ENCODE measurements around the gene VSTM2L. TPM values are rescaled to one million over a fixed set of nuclear protein-coding genes. Genes with fewer than 3 reads are reported as not detected.

Gene VSTM2L
- total RNA-seq, 1 experiment from 2014 or later = 0.71 TPM

DNA sequence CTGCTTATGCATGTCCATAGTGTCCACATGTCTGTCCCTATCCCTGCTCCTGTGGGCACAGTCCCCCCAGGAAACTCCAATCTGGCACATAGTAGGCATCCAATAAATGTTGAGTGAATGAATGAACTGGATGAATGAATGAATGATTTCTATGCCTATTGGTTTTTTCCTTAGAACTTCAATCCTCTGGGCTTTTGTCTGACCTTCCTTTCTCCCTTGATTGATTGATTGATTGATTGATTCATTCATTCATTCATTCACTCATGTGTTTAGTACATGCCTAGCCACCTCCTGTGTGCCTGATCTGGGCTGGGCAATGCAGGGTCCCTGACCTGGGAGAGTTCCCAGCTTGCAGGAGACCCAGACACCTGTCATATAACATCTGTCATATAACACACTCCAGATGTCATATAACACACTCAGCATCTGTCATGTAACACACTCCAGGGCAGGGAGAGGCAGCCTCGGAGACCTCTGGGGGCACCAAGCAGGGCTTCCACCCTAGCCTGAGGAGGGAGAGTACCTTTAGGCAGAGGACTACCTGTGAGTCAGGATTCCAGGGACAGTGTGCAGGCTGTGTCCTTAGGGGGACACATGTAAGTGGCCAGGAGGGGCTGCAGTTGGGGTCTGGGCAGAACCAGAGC lies 17.9 kb downstream of the VSTM2L start:
- Mint-ChIP-seq H3K27ac (ENCODE audit: unreplicated experiment) (no peak overlapping the region), H3K27me3 (ENCODE audit: unreplicated experiment) (peaks cover 88% of the 10 kb centered on the region), H3K9me3 (ENCODE audit: low read depth, unreplicated experiment) (no peaks in the 10 kb centered on the region), H3K4me3 (ENCODE audit: low read depth, unreplicated experiment) (no peak overlapping the region), H3K4me1 (ENCODE audit: low read depth, unreplicated experiment) (no peaks in the 10 kb centered on the region), H3K36me3 (ENCODE audit: insufficient read depth, unreplicated experiment) (no peaks in the 10 kb centered on the region)
- TF ChIP-seq, protein P1, sequence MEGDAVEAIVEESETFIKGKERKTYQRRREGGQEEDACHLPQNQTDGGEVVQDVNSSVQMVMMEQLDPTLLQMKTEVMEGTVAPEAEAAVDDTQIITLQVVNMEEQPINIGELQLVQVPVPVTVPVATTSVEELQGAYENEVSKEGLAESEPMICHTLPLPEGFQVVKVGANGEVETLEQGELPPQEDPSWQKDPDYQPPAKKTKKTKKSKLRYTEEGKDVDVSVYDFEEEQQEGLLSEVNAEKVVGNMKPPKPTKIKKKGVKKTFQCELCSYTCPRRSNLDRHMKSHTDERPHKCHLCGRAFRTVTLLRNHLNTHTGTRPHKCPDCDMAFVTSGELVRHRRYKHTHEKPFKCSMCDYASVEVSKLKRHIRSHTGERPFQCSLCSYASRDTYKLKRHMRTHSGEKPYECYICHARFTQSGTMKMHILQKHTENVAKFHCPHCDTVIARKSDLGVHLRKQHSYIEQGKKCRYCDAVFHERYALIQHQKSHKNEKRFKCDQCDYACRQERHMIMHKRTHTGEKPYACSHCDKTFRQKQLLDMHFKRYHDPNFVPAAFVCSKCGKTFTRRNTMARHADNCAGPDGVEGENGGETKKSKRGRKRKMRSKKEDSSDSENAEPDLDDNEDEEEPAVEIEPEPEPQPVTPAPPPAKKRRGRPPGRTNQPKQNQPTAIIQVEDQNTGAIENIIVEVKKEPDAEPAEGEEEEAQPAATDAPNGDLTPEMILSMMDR (IDR thresholded peaks at IDR 0.05; ENCODE audit: unreplicated experiment) = no peak
- no TSS peak for BruUV-seq (replicated peaks)
- DNase-seq = no peak
- CTCF ChIA-PET = no interaction called here
- intact Hi-C loops (cut with micrococcal nuclease; ENCODE audit: unreplicated experiment) = no loop called here

DNA sequence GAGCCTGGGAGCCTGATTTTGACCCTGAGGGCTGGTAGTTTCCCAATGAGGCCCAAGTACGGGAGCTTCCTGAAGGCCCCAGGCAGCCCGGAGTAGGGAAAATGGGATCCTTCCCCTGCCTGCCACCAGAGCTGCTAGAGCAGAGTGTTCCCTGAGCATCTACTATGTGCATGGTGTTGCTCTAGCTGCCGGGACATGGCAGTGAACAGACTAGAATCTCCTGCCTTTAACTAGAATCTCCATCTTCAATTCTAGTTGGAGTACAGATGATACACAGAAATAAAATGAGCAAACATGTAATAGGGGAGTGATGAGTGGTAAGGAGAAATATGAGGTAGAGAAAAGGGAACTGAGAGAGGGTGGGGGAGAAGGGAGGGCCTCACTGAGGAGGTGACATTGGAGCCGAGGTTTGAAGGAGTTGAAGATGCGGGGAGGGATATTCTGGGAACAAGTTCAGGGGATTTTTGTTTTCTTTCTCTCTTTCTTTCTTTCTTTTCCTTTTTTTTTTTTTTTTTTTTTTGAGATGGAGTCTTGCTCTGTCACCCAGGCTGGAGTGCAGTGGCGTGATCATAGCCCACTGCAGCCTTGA lies 18.5 kb downstream of the VSTM2L start:
- intact Hi-C loops (cut with micrococcal nuclease; ENCODE audit: unreplicated experiment) = no loop called here
- TF ChIP-seq, protein P1 (IDR thresholded peaks at IDR 0.05; ENCODE audit: unreplicated experiment) = no peak
- no TSS peak for BruUV-seq (replicated peaks)
- Mint-ChIP-seq H3K27me3 (ENCODE audit: unreplicated experiment) (peaks cover 82% of the 10 kb centered on the region), H3K4me3 (ENCODE audit: low read depth, unreplicated experiment) (no peak overlapping the region), H3K27ac (ENCODE audit: unreplicated experiment) (no peak overlapping the region), H3K9me3 (ENCODE audit: low read depth, unreplicated experiment) (no peaks in the 10 kb centered on the region), H3K4me1 (ENCODE audit: low read depth, unreplicated experiment) (no peaks in the 10 kb centered on the region), H3K36me3 (ENCODE audit: insufficient read depth, unreplicated experiment) (no peaks in the 10 kb centered on the region)
- DNase-seq = no peak
- CTCF ChIA-PET = no interaction called here

DNA sequence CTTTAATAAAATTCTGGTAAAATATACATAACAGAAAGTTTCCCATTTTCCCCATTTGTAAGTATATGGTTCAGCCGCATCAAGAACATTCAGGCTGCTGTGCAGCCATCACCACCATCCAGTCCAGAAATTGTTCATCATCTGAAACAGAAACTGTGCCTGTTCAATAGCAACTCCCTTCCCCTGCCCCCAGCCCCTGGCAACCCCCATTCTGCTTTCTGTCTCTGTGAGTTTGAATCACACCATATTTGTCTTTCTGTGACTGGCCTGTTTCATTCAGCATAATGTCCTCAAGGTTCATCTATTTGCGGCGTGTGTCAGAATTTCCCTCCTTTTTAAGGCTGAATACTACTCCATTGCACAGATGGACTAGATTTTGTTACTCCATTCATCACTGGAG lies 19.1 kb downstream of the VSTM2L start:
- TF ChIP-seq, protein P1 (IDR thresholded peaks at IDR 0.05; ENCODE audit: unreplicated experiment) = no peak
- intact Hi-C loops (cut with micrococcal nuclease; ENCODE audit: unreplicated experiment) = no loop called here
- no peak overlapping the region for H3K27ac Mint-ChIP-seq (ENCODE audit: unreplicated experiment)
- peaks cover 77% of the 10 kb centered on the region for H3K27me3 Mint-ChIP-seq (ENCODE audit: unreplicated experiment)
- no peak overlapping the region for H3K4me3 Mint-ChIP-seq (ENCODE audit: low read depth, unreplicated experiment)
- no peaks in the 10 kb centered on the region for H3K36me3 Mint-ChIP-seq (ENCODE audit: insufficient read depth, unreplicated experiment)
- BruUV-seq (replicated peaks) = no TSS peak
- no peaks in the 10 kb centered on the region for H3K9me3 Mint-ChIP-seq (ENCODE audit: low read depth, unreplicated experiment)
- no peak for DNase-seq
- no peaks in the 10 kb centered on the region for H3K4me1 Mint-ChIP-seq (ENCODE audit: low read depth, unreplicated experiment)
- CTCF ChIA-PET = no interaction called here

DNA sequence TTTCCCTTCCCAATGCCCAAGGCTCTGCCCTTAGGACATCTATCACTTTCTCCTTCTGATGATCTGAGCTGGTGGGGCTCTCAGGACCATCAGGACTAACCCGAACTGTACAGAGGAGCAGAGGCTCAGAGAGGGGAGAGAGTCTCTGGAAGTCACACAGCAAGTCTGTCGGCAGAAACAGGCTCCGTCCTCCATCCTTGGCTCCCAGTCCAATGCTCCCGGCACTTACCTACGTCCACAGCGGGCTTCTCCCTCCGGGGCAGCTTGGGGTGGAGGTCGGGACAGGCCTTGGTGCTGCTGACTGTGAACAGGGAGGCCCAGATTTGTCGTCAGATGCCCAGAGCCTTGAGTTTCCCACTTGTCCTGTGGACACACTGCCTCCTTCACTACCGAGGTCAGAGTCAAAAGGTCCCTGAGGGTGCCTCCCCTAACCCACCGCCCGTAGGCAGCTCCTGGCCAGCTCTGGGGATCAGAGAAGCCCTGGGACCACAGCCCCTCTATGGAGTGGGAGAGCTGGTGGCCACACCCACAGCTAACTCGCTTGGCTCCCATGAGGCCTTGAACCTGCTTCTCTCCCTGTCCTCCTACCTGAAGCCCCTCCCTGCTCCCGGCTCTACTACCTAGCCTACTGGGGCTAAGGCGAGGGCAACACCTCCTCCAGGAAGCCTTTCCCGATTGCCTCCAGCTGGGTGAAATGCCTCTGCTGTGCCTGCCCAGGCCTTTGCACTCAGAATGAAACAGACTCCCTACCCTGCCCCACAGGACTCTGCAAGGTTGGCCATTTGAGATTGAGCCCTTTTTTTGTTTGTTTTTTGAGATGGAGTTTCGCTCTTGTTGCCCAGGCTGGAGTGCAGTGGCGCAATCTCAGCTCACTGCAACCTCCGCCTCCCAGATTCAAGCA lies 22.6 kb downstream of the VSTM2L start:
- no peak overlapping the region for H3K4me3 Mint-ChIP-seq (ENCODE audit: low read depth, unreplicated experiment)
- no peak for DNase-seq
- BruUV-seq (replicated peaks) = no TSS peak
- no peaks in the 10 kb centered on the region for H3K9me3 Mint-ChIP-seq (ENCODE audit: low read depth, unreplicated experiment)
- CTCF ChIA-PET = interaction anchor here (1.0 kb wide), 1 partner anchor 16 kb away, joined by 8 read pairs; no protein-coding TSS in a partner anchor
- TF ChIP-seq, protein P1 (IDR thresholded peaks at IDR 0.05; ENCODE audit: unreplicated experiment) = no peak
- H3K4me1 Mint-ChIP-seq (ENCODE audit: low read depth, unreplicated experiment) = no peaks in the 10 kb centered on the region
- no peaks in the 10 kb centered on the region for H3K36me3 Mint-ChIP-seq (ENCODE audit: insufficient read depth, unreplicated experiment)
- peaks cover 69% of the 10 kb centered on the region for H3K27me3 Mint-ChIP-seq (ENCODE audit: unreplicated experiment)
- H3K27ac Mint-ChIP-seq (ENCODE audit: unreplicated experiment) = no peak overlapping the region
- intact Hi-C loops (cut with micrococcal nuclease; ENCODE audit: unreplicated experiment) = no loop called here
